ENCODE data around the gene C11orf21. TPM values are rescaled to one million over a fixed set of nuclear protein-coding genes. Genes with fewer than 3 reads are reported as not detected.

C11orf21 gene
- total RNA-seq, 4 donors from 2014 or later, result 0.15 to 0.78 (median 0.42) TPM

DNA sequence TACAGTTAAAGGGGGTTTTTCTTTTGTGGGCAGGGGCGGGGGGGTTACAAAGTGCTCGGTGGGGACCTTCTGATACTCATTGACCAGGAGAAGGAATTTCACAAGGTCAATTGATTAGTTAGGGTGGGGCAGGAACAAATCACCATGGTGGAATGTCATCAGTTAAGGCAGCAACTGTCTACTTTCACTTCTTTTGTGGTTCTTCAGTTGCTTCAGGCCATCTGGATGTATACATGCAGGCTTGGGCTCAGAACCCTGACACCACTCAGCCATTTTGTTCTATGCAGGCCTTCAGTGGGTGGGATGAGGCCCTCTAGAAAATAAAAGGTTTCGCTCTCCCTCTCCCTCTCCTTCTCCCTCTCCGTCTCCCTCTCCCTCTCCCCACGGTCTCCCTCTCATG lies 29.7 kb upstream of the C11orf21 start:
- ATAC-seq, result no peak
- Histone ChIP-seq H3K27ac (no peak overlapping the region), H3K4me1 (no peaks in the 10 kb centered on the region), H3K9me3 (no peaks in the 10 kb centered on the region), H3K27me3 (no peaks in the 10 kb centered on the region), H3K4me3 (no peak overlapping the region), H3K36me3 (no peaks in the 10 kb centered on the region)
- WGBS, 2 donors (ENCODE audit: low coverage in 1 of 2), result 94 to 100% methylated on average over 2 of the region's 5 CpGs
- TF ChIP-seq, protein P1, sequence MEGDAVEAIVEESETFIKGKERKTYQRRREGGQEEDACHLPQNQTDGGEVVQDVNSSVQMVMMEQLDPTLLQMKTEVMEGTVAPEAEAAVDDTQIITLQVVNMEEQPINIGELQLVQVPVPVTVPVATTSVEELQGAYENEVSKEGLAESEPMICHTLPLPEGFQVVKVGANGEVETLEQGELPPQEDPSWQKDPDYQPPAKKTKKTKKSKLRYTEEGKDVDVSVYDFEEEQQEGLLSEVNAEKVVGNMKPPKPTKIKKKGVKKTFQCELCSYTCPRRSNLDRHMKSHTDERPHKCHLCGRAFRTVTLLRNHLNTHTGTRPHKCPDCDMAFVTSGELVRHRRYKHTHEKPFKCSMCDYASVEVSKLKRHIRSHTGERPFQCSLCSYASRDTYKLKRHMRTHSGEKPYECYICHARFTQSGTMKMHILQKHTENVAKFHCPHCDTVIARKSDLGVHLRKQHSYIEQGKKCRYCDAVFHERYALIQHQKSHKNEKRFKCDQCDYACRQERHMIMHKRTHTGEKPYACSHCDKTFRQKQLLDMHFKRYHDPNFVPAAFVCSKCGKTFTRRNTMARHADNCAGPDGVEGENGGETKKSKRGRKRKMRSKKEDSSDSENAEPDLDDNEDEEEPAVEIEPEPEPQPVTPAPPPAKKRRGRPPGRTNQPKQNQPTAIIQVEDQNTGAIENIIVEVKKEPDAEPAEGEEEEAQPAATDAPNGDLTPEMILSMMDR (IDR thresholded peaks at IDR 0.05), result no peak

DNA sequence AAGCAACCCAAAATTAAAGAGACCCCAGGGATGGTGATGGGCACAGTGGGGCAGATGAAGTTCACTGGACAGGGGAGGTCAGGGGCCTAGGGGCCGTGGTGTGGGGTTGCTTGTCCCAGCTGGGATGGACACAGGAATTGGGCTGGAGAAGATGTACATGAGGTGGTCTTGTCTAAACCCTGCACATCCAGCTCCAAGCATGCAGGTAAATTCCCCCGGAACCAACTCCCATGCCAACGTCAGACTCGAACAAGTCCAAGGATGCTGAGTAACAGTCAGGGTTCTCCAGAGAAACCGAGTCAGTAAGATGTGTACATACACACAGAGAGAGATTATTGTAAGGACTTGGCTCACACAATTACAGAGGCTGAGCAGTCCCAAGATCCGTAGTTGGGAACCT lies 29.0 kb upstream of the C11orf21 start:
- ATAC-seq, result no peak
- TF ChIP-seq POLR2AphosphoS5 (IDR thresholded peaks at IDR 0.05) (no peak), POLR2A (IDR thresholded peaks at IDR 0.05) (no peak), EP300 (IDR thresholded peaks at IDR 0.05) (no peak)
- TF ChIP-seq, protein P1 (IDR thresholded peaks at IDR 0.05), result no peak
- no peaks in the 10 kb centered on the region for H3K27me3 ChIP-seq
- 92% methylated on average over 5 of the region's 6 CpGs; no CpG with 5 or more reads in 1 of the 2 donors for WGBS, 2 donors (ENCODE audit: low coverage in 1 of 2)
- no peak overlapping the region for H3K4me3 ChIP-seq
- no peak overlapping the region for H3K27ac ChIP-seq
- no peaks in the 10 kb centered on the region for H3K9me3 ChIP-seq
- no peaks in the 10 kb centered on the region for H3K36me3 ChIP-seq
- H3K4me1 ChIP-seq, result peaks cover 0 to 1% (median 0%) of the 10 kb centered on the region in 3 donors

DNA sequence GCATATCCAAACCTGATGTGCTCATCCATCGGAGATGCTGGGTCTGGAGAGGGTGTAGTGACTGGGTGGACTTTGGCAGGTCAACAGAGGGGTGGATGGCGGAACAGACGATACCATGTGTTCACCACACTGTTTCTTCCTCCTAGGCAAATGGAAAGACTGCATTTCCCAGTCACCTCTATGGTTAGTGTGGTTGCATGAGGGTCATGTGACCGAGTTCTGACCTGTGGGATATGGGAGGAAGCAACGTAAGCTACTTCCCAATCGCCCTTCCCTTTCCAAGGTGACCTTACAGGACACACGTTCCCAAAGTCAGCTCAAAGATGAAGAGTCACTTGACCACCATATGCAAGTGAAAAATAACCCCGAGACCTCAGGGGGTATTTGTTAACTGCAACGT lies 27.8 kb upstream of the C11orf21 start:
- Histone ChIP-seq H3K4me3 (no peak overlapping the region), H3K9me3 (no peaks in the 10 kb centered on the region), H3K4me1 (peaks cover 0 to 3% (median 0%) of the 10 kb centered on the region in 3 donors), H3K27ac (no peak overlapping the region), H3K27me3 (no peaks in the 10 kb centered on the region), H3K36me3 (no peaks in the 10 kb centered on the region)
- WGBS, 2 donors (ENCODE audit: low coverage in 1 of 2), result 91 to 100% methylated on average over 4 to 6 of the region's 9 CpGs
- no peak for ATAC-seq
- TF ChIP-seq EP300 (IDR thresholded peaks at IDR 0.05) (no peak), POLR2A (IDR thresholded peaks at IDR 0.05) (no peak), POLR2AphosphoS5 (IDR thresholded peaks at IDR 0.05) (no peak)
- TF ChIP-seq, protein P1 (IDR thresholded peaks at IDR 0.05), result no peak

DNA sequence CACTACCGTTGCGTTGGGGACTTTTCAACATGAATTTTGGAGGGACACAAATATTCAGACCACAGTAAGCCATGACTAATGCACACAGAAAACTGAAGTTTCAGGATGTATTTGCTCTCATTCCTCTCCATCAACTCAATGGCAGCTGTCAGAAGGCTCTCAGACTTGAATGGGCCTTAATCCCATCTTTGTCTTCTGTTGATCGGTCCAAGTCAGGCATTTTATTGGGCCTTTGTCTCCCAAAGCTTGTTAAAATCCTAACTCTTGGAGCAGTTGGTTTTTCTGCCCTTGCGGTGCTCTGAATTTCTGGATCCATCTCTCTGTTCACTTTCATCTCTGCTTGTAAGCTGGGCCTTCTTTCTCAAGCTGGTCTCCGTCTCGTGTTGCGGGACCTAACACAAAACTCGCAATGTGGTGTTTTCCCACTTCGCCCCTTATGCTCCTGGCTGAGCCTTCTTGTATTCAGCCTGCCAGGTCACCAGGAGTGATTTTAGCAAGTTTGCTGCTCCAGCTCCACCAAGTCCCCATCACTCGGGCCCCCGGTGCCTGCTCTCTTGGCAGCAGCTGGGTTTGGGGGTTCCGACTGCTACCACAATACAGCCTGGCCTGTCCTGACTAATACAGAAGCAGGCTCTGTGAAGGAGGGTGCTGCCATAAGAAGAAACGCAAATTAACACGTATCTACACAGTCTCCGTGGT lies 27.1 kb upstream of the C11orf21 start:
- Histone ChIP-seq H3K4me1 (peaks cover 0 to 3% (median 0%) of the 10 kb centered on the region in 3 donors), H3K4me3 (no peak overlapping the region), H3K36me3 (no peaks in the 10 kb centered on the region), H3K9me3 (no peaks in the 10 kb centered on the region), H3K27me3 (no peaks in the 10 kb centered on the region), H3K27ac (no peak overlapping the region)
- 95 to 97% methylated on average over 9 to 11 of the region's 15 CpGs for WGBS, 2 donors (ENCODE audit: low coverage in 1 of 2)
- TF ChIP-seq POLR2AphosphoS5 (IDR thresholded peaks at IDR 0.05) (no peak), POLR2A (IDR thresholded peaks at IDR 0.05) (no peak), EP300 (IDR thresholded peaks at IDR 0.05) (no peak)
- TF ChIP-seq, protein P1 (IDR thresholded peaks at IDR 0.05), result no peak
- no peak for ATAC-seq

DNA sequence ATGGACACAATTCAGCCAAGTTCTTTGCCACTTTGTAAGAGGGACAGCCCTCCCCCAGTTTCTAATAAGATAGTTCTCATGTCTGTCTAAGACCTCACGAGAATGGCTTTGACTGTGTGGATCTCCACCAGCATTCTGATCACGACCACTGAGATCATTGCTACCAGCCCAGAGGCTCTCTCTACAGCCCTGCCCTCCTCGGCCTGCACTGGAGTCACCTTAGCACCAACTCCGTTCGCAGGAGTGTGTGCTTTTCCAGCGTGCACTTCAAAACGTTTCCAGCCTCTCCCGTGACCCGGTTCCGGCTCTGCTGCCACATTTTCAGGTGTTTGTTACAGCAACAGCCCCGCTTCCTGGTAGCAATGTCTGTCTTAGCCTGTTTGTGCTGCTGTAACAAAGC lies 26.3 kb upstream of the C11orf21 start:
- Histone ChIP-seq H3K9me3 (no peaks in the 10 kb centered on the region), H3K27ac (no peak overlapping the region), H3K36me3 (no peaks in the 10 kb centered on the region), H3K4me1 (peaks cover 0 to 3% (median 0%) of the 10 kb centered on the region in 3 donors), H3K4me3 (no peak overlapping the region), H3K27me3 (no peaks in the 10 kb centered on the region)
- ATAC-seq, result no peak
- WGBS, 2 donors (ENCODE audit: low coverage in 1 of 2), result 91 to 93% methylated on average over 5 to 8 of the region's 11 CpGs
- TF ChIP-seq, protein P1 (IDR thresholded peaks at IDR 0.05), result no peak
- no peak for TF ChIP-seq EP300 (IDR thresholded peaks at IDR 0.05)
- TF ChIP-seq POLR2A (IDR thresholded peaks at IDR 0.05), result no peak
- no peak for TF ChIP-seq POLR2AphosphoS5 (IDR thresholded peaks at IDR 0.05)
